OCI-LY3 (cell line): Measurements from ENCODE around the gene PTPRU.

Source experiments
- CTCF ChIP-seq: fragments of 200-600, 300-600 bp; sonication (generic); IDR thresholded peaks from 2 replicates; pipeline ENCODE4 v1.5.1; 2014; ENCODE audit warnings: antibody characterized with exemption, low read length, low read depth
- EZH2phosphoT487 ChIP-seq: fragments of 200-600 bp; shearing (Covaris generic); IDR thresholded peaks from 2 replicates; pipeline ENCODE4 v1.6.1; 2018; ENCODE audit warnings: antibody characterized with exemption, mixed run types, low read depth

- TF ChIP-seq CTCF (no peak), EZH2phosphoT487 (no peak)
These were observed 47.5 kb downstream of the PTPRU start for GRCh38 chr1:29283804-29284195.
